ENCODE measurements around the gene C2CD4C.
"Not testable (repeated sequence)": the region's sequence is repeated elsewhere in the genome, so short reads cannot be mapped to it uniquely, and the experiment has no call there.

C2CD4C gene

GRCh38 chr19:380618-381219 lies 28.2 kb downstream of the C2CD4C start:
- not testable (repeated sequence) for DNase-seq

- DNase-seq, result no peak
Observed at GRCh38 chr19:379796-380195, 29.2 kb downstream of the C2CD4C start.

- no peak for DNase-seq
Observed at GRCh38 chr19:378706-379105, 30.2 kb downstream of the C2CD4C start.

- DNase-seq, result no peak
Observed at GRCh38 chr19:377801-378581, 31.0 kb downstream of the C2CD4C start.

- no peak for DNase-seq
Observed at GRCh38 chr19:376111-376470, 32.9 kb downstream of the C2CD4C start.

GRCh38 chr19:375395-376110 lies 33.4 kb downstream of the C2CD4C start:
- no peak for DNase-seq

- DNase-seq, result no peak
Observed at GRCh38 chr19:374886-375235, 34.1 kb downstream of the C2CD4C start.

- no peak for DNase-seq
Observed at GRCh38 chr19:374183-374885, 34.6 kb downstream of the C2CD4C start.

- DNase-seq, result no peak
Observed at GRCh38 chr19:373391-374182, 35.4 kb downstream of the C2CD4C start.

GRCh38 chr19:372306-372890 lies 36.5 kb downstream of the C2CD4C start:
- DNase-seq, result no peak

- DNase-seq, result no peak
Observed at GRCh38 chr19:371501-372168, 37.3 kb downstream of the C2CD4C start.

GRCh38 chr19:370641-371330 lies 38.2 kb downstream of the C2CD4C start:
- no peak for DNase-seq

GRCh38 chr19:369876-370275 lies 39.1 kb downstream of the C2CD4C start:
- no peak for DNase-seq

- DNase-seq, result no peak
Observed at GRCh38 chr19:369256-369655, 39.7 kb downstream of the C2CD4C start.

- no peak for DNase-seq
Observed at GRCh38 chr19:368630-369024, 40.3 kb downstream of the C2CD4C start.

GRCh38 chr19:367963-368629 lies 40.9 kb downstream of the C2CD4C start:
- peak in 2 of 4 experiments; percentile 40 to 41 for DNase-seq

- no peak for DNase-seq
Observed at GRCh38 chr19:367561-367960, 41.4 kb downstream of the C2CD4C start.

- no peak for DNase-seq
Observed at GRCh38 chr19:366951-367350, 42.0 kb downstream of the C2CD4C start.

GRCh38 chr19:366205-366783 lies 42.7 kb downstream of the C2CD4C start:
- no peak for DNase-seq
